ENCODE results near the gene ERFE. TPM values are rescaled to one million over a fixed set of nuclear protein-coding genes. Genes with fewer than 3 reads are reported as not detected.

Gene ERFE
- total and polyA plus RNA-seq, 2 of the 4 experiments (the other 2 are of a cell fraction), result 1.3 to 3.5 TPM

GRCh38 chr2:238174291-238174690, 15.5 kb downstream of the ERFE start:
- Histone ChIP-seq H2BK15ac (ENCODE audit: low read depth, low read length) (no peak overlapping the region), H3K27me3 (ENCODE audit: control insufficient read depth, insufficient read depth, low read length) (no peaks in the 10 kb centered on the region), H3K4me3 (ENCODE audit: insufficient read depth, low read depth, low read length) (no peak overlapping the region), H3K79me1 (ENCODE audit: low read depth in 1 of 2, low read length in 2 of 2) (peaks cover 24 to 59% of the 10 kb centered on the region in 2 experiments; a peak in 3 of 4 replicates), H3K27ac (ENCODE audit: insufficient read depth, low read length) (no peak overlapping the region; the same call in 1 of the 2 replicates), H3K9me3 (ENCODE audit: control insufficient read depth, insufficient read depth, low read length) (no peaks in the 10 kb centered on the region), H2BK120ac (ENCODE audit: low read depth, low read length) (no peak overlapping the region), H4K20me1 (ENCODE audit: insufficient read depth, low read length) (peaks cover 4% of the 10 kb centered on the region), H3K23ac (ENCODE audit: low read depth, low read length) (no peak overlapping the region), H2AK5ac (ENCODE audit: low read depth, low read length) (no peak overlapping the region), H3K14ac (replicated peaks; ENCODE audit: low read depth, low read length) (no peak overlapping the region), H3K4me1 (ENCODE audit: control insufficient read depth, insufficient read depth, low read length) (peaks cover 14% of the 10 kb centered on the region), H3K9me1 (ENCODE audit: insufficient read depth, low read length) (peaks cover 19% of the 10 kb centered on the region), H3K9ac (ENCODE audit: low read depth, low read length) (no peak overlapping the region), H3K56ac (ENCODE audit: extremely low read depth, insufficient read depth, low read length) (no peak overlapping the region), H4K91ac (ENCODE audit: insufficient read depth, low read depth, low read length) (no peak overlapping the region), H2AK9ac (replicated peaks; ENCODE audit: low read depth, low read length, poor library complexity) (no peak overlapping the region), H4K8ac (ENCODE audit: low read depth in 2 of 2, low read length in 2 of 2) (no peak overlapping the region), H3K4me2 (ENCODE audit: low read depth, low read length) (no peak overlapping the region), H2BK5ac (ENCODE audit: low read depth, low read length, poor library complexity, severe bottlenecking) (no peak overlapping the region), H3K18ac (ENCODE audit: low read depth, low read length) (no peak overlapping the region), H2AFZ (replicated peaks; ENCODE audit: low read length, poor library complexity) (no peak overlapping the region), H4K5ac (ENCODE audit: low read depth, low read length) (no peak overlapping the region), H3K36me3 (ENCODE audit: control insufficient read depth, insufficient read depth, low read length) (peaks cover 47% of the 10 kb centered on the region), H3K4ac (ENCODE audit: low read depth, low read length) (no peak overlapping the region), H2BK20ac (ENCODE audit: low read depth, low read length) (no peak overlapping the region)
- in situ Hi-C loops (cut with MboI; ENCODE audit: low sequenced_read_pairs) (no loop called here), dilution Hi-C loops (cut with HindIII; ENCODE audit: low sequenced_read_pairs, unreplicated experiment) (no loop called here), intact Hi-C loops (cut with micrococcal nuclease) (loop anchor here (10.0 kb wide), 1 partner anchor 179 kb away; no protein-coding TSS in a partner anchor)
- no TSS peak for BruUV-seq (replicated peaks)
- 99% methylated on average over 8 of the region's 8 CpGs; no CpG with 5 or more reads in 1 of the 2 experiments for WGBS, 2 experiments (ENCODE audit: extremely low coverage in 2 of 2, insufficient read length in 1 of 2)
- DNase-seq (no peak), ATAC-seq (ENCODE audit: low read depth) (no peak)
- ChIA-PET POLR2A (ENCODE audit: unreplicated experiment) (no interaction called here), CTCF (interaction anchor here (0.6 kb wide), 1 partner anchor 11 kb away, joined by 5 read pairs; no protein-coding TSS in a partner anchor)
- TF ChIP-seq USF2 (IDR thresholded peaks at IDR 0.05; ENCODE audit: low read depth, low read length) (no peak), MXI1 (IDR thresholded peaks at IDR 0.05; ENCODE audit: borderline replicate concordance, low read depth, low read length) (no peak), ELK1 (IDR thresholded peaks at IDR 0.05; ENCODE audit: borderline replicate concordance, low read depth, low read length) (no peak), RAD21 (IDR thresholded peaks at IDR 0.05; ENCODE audit: low read length) (no peak), NFE2L2 (IDR thresholded peaks at IDR 0.05; ENCODE audit: low read depth, low read length) (no peak), SMC3 (IDR thresholded peaks at IDR 0.05; ENCODE audit: low read depth, low read length) (no peak), CHD1 (IDR thresholded peaks at IDR 0.05; ENCODE audit: low read depth, low read length) (no peak), BHLHE40 (IDR thresholded peaks at IDR 0.05; ENCODE audit: low read depth, low read length) (no peak)

Data from IMR-90 (cell line).